HEK293 (cell line): ENCODE results near the gene PIK3R2.

Experiments used
- KLF16 ChIP-seq: fragments of 450-650 bp; formaldehyde crosslinking; IDR thresholded peaks from 2 replicates; pipeline ENCODE4 v1.5.1; 2017; ENCODE audit warnings: missing biosample characterization, missing genetic modification characterization
- KLF9 ChIP-seq: fragments of 450-650 bp; formaldehyde crosslinking; IDR thresholded peaks from 2 replicates; pipeline ENCODE4 v1.5.1; 2016; ENCODE audit warnings: missing biosample characterization, missing genetic modification characterization, low read depth
- SETDB1 ChIP-seq: IDR thresholded peaks from one replicate; pipeline ENCODE4 v1.6.1; 2017; ENCODE audit warnings: mild to moderate bottlenecking, low read length, moderate library complexity, mixed read lengths; ENCODE audit not compliant: insufficient read length
- SP2 ChIP-seq: fragments of 450-650 bp; formaldehyde crosslinking; IDR thresholded peaks from 2 replicates; pipeline ENCODE4 v1.5.1; 2016; ENCODE audit warnings: missing biosample characterization, missing genetic modification characterization
- TRIM28 ChIP-seq: IDR thresholded peaks from 2 replicates; pipeline ENCODE4 v1.6.1; 2011; ENCODE audit warnings: low read length, control low read depth, borderline replicate concordance
- YY1 ChIP-seq: fragments of 450-650 bp; formaldehyde crosslinking; IDR thresholded peaks from 2 replicates; pipeline ENCODE4 v1.5.1; 2018; ENCODE audit warnings: missing biosample characterization, missing genetic modification characterization
- ZBTB20 ChIP-seq: fragments of 450-650 bp; formaldehyde crosslinking; IDR thresholded peaks from 2 replicates; pipeline ENCODE4 v1.5.1; 2016; ENCODE audit warnings: missing biosample characterization, missing genetic modification characterization
- ZEB2 ChIP-seq: fragments of 450-650 bp; formaldehyde crosslinking; IDR thresholded peaks from 2 replicates; pipeline ENCODE4 v1.5.1; 2016; ENCODE audit warnings: missing biosample characterization, missing genetic modification characterization
- ZIC2 ChIP-seq: fragments of 450-650 bp; formaldehyde crosslinking; IDR thresholded peaks from 2 replicates; pipeline ENCODE4 v1.5.1; 2016; ENCODE audit warnings: missing biosample characterization, missing genetic modification characterization
- ZNF2 ChIP-seq: fragments of 450-650 bp; formaldehyde crosslinking; IDR thresholded peaks from 2 replicates; pipeline ENCODE4 v1.5.1; 2016; ENCODE audit warnings: missing biosample characterization, missing genetic modification characterization
- ZNF24 ChIP-seq: fragments of 450-650 bp; formaldehyde crosslinking; IDR thresholded peaks from 2 replicates; pipeline ENCODE4 v1.5.1; 2016; ENCODE audit warnings: missing biosample characterization, missing genetic modification characterization
- ZNF324 ChIP-seq: fragments of 450-650 bp; formaldehyde crosslinking; IDR thresholded peaks from 2 replicates; pipeline ENCODE4 v1.5.1; 2016; ENCODE audit warnings: missing biosample characterization, missing genetic modification characterization
- ZNF335 ChIP-seq: fragments of 450-650 bp; formaldehyde crosslinking; conservative IDR thresholded peaks from 2 replicates; pipeline ENCODE4 v1.5.1; 2016; ENCODE audit warnings: missing biosample characterization, missing genetic modification characterization
- ZNF341 ChIP-seq: fragments of 450-650 bp; formaldehyde crosslinking; IDR thresholded peaks from 2 replicates; pipeline ENCODE4; 2016; ENCODE audit warnings: low read depth, missing biosample characterization, missing genetic modification characterization
- ZNF423 ChIP-seq: fragments of 450-650 bp; formaldehyde crosslinking; IDR thresholded peaks from 2 replicates; pipeline ENCODE4 v1.5.1; 2016; ENCODE audit warnings: missing biosample characterization, missing genetic modification characterization
- ZNF426 ChIP-seq: fragments of 450-650 bp; formaldehyde crosslinking; IDR thresholded peaks from 2 replicates; pipeline ENCODE4 v1.5.1; 2017; ENCODE audit warnings: missing biosample characterization, missing genetic modification characterization, mild to moderate bottlenecking, inconsistent platforms, moderate library complexity
- ZNF600 ChIP-seq: fragments of 450-650 bp; formaldehyde crosslinking; IDR thresholded peaks from 2 replicates; pipeline ENCODE4 v1.5.1; 2016; ENCODE audit warnings: missing biosample characterization, missing genetic modification characterization
- ZNF664 ChIP-seq: fragments of 450-650 bp; formaldehyde crosslinking; IDR thresholded peaks from 2 replicates; pipeline ENCODE4 v1.5.1; 2016; ENCODE audit warnings: missing biosample characterization, missing genetic modification characterization
- TF ChIP-seq, protein P1 (sequence below): fragments of 450-650 bp; formaldehyde crosslinking; IDR thresholded peaks from 2 replicates; pipeline ENCODE4 v1.5.1; 2016; ENCODE audit warnings: missing biosample characterization, missing genetic modification characterization, low read depth
- TF ChIP-seq, protein P2 (sequence below): fragments of 450-650 bp; formaldehyde crosslinking; IDR thresholded peaks from 2 replicates; pipeline ENCODE4 v1.5.1; 2016; ENCODE audit warnings: missing biosample characterization, missing genetic modification characterization
- TF ChIP-seq, protein P3 (sequence below): fragments of 450-650 bp; formaldehyde crosslinking; IDR thresholded peaks from 2 replicates; pipeline ENCODE4; 2016; ENCODE audit warnings: missing biosample characterization, missing genetic modification characterization
- TF ChIP-seq, protein P4 (sequence below): fragments of 450-650 bp; formaldehyde crosslinking; IDR thresholded peaks from 2 replicates; pipeline ENCODE4 v1.5.1; 2016; ENCODE audit warnings: missing biosample characterization, missing genetic modification characterization
- TF ChIP-seq, protein P5 (sequence below): fragments of 450-650 bp; formaldehyde crosslinking; IDR thresholded peaks from 2 replicates; pipeline ENCODE4 v1.5.1; 2016; ENCODE audit warnings: missing biosample characterization, missing genetic modification characterization
- TF ChIP-seq, protein P6 (sequence below): fragments of 450-650 bp; formaldehyde crosslinking; IDR thresholded peaks from 2 replicates; pipeline ENCODE4 v1.5.1; 2016; ENCODE audit warnings: missing biosample characterization, missing genetic modification characterization
- TF ChIP-seq, protein P7 (sequence below): fragments of 450-650 bp; formaldehyde crosslinking; IDR thresholded peaks from 2 replicates; pipeline ENCODE4 v1.5.1; 2016; ENCODE audit warnings: missing biosample characterization, missing genetic modification characterization

Gene PIK3R2

DNA sequence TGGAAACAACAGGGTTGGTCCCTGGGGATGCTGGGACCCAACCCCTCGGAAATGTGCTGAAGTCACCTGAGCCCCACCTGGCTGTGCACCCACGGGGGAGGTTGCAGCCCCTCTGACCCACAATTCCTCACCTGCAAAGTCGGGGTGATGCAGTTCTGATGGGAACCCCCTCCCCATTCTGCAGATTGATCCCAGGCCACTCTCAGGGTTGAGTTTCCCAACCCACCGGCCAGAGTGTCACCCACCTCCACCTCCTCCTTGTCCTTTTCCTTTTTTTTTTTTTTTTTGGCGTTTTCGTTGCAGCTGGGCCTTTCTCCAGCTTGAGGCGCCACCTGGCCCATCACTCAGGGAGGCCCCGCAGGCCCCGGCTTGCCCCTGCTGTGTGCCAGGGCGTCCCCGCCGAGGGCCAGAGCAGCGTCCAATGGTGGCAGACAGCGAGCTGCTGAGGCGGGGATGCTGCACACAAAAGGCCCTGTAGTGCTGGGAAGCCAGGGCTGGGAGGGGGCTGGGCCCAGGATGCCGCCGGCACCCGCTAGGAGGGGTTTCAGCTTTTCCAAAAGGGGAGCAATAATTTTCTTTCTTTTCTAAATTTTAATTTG lies 4.6 kb downstream of the PIK3R2 start (continued):
- TF ChIP-seq ZNF341 = peak; percentile 44
- TF ChIP-seq YY1 = peak; percentile 37; the same call in 1 of the 2 replicates
- TF ChIP-seq ZNF426 = no peak
- peak; percentile 70 for TF ChIP-seq ZNF324 (tag by site-specific recombination)
- TF ChIP-seq TRIM28 = no peak; the same call in 1 of the 2 replicates
- TF ChIP-seq SETDB1 = no peak
- TF ChIP-seq ZIC2 = peak; percentile 98
- peak; percentile 71 for TF ChIP-seq SP2 (tag by site-specific recombination)
- TF ChIP-seq KLF16 (tag by site-specific recombination) = peak; percentile 11
- TF ChIP-seq, protein P1, sequence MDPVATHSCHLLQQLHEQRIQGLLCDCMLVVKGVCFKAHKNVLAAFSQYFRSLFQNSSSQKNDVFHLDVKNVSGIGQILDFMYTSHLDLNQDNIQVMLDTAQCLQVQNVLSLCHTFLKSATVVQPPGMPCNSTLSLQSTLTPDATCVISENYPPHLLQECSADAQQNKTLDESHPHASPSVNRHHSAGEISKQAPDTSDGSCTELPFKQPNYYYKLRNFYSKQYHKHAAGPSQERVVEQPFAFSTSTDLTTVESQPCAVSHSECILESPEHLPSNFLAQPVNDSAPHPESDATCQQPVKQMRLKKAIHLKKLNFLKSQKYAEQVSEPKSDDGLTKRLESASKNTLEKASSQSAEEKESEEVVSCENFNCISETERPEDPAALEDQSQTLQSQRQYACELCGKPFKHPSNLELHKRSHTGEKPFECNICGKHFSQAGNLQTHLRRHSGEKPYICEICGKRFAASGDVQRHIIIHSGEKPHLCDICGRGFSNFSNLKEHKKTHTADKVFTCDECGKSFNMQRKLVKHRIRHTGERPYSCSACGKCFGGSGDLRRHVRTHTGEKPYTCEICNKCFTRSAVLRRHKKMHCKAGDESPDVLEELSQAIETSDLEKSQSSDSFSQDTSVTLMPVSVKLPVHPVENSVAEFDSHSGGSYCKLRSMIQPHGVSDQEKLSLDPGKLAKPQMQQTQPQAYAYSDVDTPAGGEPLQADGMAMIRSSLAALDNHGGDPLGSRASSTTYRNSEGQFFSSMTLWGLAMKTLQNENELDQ (tag by site-specific recombination) = no peak
- TF ChIP-seq, protein P2, sequence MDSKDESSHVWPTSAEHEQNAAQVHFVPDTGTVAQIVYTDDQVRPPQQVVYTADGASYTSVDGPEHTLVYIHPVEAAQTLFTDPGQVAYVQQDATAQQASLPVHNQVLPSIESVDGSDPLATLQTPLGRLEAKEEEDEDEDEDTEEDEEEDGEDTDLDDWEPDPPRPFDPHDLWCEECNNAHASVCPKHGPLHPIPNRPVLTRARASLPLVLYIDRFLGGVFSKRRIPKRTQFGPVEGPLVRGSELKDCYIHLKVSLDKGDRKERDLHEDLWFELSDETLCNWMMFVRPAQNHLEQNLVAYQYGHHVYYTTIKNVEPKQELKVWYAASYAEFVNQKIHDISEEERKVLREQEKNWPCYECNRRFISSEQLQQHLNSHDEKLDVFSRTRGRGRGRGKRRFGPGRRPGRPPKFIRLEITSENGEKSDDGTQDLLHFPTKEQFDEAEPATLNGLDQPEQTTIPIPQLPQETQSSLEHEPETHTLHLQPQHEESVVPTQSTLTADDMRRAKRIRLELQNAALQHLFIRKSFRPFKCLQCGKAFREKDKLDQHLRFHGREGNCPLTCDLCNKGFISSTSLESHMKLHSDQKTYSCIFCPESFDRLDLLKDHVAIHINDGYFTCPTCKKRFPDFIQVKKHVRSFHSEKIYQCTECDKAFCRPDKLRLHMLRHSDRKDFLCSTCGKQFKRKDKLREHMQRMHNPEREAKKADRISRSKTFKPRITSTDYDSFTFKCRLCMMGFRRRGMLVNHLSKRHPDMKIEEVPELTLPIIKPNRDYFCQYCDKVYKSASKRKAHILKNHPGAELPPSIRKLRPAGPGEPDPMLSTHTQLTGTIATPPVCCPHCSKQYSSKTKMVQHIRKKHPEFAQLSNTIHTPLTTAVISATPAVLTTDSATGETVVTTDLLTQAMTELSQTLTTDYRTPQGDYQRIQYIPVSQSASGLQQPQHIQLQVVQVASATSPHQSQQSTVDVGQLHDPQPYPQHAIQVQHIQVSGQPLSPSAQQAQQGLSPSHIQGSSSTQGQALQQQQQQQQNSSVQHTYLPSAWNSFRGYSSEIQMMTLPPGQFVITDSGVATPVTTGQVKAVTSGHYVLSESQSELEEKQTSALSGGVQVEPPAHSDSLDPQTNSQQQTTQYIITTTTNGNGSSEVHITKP (tag by site-specific recombination) = no peak
- TF ChIP-seq ZBTB20 (tag by site-specific recombination) = peak; percentile 85
- TF ChIP-seq, protein P3, sequence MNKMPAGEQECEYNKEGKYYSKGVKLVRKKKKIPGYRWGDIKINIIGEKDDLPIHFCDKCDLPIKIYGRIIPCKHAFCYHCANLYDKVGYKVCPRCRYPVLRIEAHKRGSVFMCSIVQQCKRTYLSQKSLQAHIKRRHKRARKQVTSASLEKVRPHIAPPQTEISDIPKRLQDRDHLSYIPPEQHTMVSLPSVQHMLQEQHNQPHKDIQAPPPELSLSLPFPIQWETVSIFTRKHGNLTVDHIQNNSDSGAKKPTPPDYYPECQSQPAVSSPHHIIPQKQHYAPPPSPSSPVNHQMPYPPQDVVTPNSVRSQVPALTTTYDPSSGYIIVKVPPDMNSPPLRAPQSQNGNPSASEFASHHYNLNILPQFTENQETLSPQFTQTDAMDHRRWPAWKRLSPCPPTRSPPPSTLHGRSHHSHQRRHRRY (tag by site-specific recombination) = peak; percentile 40; the same call in 1 of the 2 replicates
- TF ChIP-seq ZEB2 (tag by site-specific recombination) = peak; percentile 92
- TF ChIP-seq, protein P4, sequence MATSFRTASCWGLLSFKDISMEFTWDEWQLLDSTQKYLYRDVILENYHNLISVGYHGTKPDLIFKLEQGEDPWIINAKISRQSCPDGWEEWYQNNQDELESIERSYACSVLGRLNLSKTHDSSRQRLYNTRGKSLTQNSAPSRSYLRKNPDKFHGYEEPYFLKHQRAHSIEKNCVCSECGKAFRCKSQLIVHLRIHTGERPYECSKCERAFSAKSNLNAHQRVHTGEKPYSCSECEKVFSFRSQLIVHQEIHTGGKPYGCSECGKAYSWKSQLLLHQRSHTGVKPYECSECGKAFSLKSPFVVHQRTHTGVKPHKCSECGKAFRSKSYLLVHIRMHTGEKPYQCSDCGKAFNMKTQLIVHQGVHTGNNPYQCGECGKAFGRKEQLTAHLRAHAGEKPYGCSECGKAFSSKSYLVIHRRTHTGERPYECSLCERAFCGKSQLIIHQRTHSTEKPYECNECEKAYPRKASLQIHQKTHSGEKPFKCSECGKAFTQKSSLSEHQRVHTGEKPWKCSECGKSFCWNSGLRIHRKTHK (tag by site-specific recombination) = no peak
- TF ChIP-seq ZNF24 (tag by site-specific recombination) = peak; percentile 37; the same call in 1 of the 2 replicates
- peak; percentile 63; the same call in 1 of the 2 replicates for TF ChIP-seq ZNF423
- TF ChIP-seq, protein P5, sequence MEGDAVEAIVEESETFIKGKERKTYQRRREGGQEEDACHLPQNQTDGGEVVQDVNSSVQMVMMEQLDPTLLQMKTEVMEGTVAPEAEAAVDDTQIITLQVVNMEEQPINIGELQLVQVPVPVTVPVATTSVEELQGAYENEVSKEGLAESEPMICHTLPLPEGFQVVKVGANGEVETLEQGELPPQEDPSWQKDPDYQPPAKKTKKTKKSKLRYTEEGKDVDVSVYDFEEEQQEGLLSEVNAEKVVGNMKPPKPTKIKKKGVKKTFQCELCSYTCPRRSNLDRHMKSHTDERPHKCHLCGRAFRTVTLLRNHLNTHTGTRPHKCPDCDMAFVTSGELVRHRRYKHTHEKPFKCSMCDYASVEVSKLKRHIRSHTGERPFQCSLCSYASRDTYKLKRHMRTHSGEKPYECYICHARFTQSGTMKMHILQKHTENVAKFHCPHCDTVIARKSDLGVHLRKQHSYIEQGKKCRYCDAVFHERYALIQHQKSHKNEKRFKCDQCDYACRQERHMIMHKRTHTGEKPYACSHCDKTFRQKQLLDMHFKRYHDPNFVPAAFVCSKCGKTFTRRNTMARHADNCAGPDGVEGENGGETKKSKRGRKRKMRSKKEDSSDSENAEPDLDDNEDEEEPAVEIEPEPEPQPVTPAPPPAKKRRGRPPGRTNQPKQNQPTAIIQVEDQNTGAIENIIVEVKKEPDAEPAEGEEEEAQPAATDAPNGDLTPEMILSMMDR = peak; percentile 66
- no peak for TF ChIP-seq ZNF664
- peak; percentile 89 for TF ChIP-seq ZNF600 (tag by site-specific recombination)
- TF ChIP-seq ZNF2 (tag by site-specific recombination) = peak; percentile 54; the same call in 1 of the 2 replicates
- peak; percentile 97 for TF ChIP-seq ZNF335 (tag by site-specific recombination)
- TF ChIP-seq KLF9 (tag by site-specific recombination) = no peak
- TF ChIP-seq, protein P6, sequence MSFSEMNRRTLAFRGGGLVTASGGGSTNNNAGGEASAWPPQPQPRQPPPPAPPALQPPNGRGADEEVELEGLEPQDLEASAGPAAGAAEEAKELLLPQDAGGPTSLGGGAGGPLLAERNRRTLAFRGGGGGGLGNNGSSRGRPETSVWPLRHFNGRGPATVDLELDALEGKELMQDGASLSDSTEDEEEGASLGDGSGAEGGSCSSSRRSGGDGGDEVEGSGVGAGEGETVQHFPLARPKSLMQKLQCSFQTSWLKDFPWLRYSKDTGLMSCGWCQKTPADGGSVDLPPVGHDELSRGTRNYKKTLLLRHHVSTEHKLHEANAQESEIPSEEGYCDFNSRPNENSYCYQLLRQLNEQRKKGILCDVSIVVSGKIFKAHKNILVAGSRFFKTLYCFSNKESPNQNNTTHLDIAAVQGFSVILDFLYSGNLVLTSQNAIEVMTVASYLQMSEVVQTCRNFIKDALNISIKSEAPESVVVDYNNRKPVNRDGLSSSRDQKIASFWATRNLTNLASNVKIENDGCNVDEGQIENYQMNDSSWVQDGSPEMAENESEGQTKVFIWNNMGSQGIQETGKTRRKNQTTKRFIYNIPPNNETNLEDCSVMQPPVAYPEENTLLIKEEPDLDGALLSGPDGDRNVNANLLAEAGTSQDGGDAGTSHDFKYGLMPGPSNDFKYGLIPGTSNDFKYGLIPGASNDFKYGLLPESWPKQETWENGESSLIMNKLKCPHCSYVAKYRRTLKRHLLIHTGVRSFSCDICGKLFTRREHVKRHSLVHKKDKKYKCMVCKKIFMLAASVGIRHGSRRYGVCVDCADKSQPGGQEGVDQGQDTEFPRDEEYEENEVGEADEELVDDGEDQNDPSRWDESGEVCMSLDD (tag by site-specific recombination) = peak; percentile 93
- TF ChIP-seq, protein P7, sequence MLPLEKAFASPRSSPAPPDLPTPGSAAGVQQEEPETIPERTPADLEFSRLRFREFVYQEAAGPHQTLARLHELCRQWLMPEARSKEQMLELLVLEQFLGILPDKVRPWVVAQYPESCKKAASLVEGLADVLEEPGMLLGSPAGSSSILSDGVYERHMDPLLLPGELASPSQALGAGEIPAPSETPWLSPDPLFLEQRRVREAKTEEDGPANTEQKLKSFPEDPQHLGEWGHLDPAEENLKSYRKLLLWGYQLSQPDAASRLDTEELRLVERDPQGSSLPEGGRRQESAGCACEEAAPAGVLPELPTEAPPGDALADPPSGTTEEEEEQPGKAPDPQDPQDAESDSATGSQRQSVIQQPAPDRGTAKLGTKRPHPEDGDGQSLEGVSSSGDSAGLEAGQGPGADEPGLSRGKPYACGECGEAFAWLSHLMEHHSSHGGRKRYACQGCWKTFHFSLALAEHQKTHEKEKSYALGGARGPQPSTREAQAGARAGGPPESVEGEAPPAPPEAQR (tag by site-specific recombination) = 0 out of 2 replicates have a peak, but pooled peaks have one; percentile 35
